Lung (tissue), 12 donors: Measurements from ENCODE around the gene PC. TPM values are rescaled to one million over a fixed set of nuclear protein-coding genes. Genes with fewer than 3 reads are reported as not detected.
A peak's percentile ranks its signal among the peaks of the same experiment; 100 is the strongest.

Source experiments
- ATAC-seq: fragments of 200-7000 bp; cut with Tn5 transposase; one replicate; pipeline ENCODE4 v1.9.1; 2020; ENCODE audit warnings: moderate number of reproducible peaks; ENCODE audit not compliant: insufficient read depth, low FRiP score
- DNase-seq, 3 donors: peaks; one replicate each; pipeline ENCODE4 v3.0.0-alpha.2; 2013 to 2017
- H3K27ac ChIP-seq, 2 donors: one replicate each; pipeline ENCODE4 v1.5.1; 2013; ENCODE audit warnings: mild to moderate bottlenecking in 2 of 2, moderate library complexity in 2 of 2, control low read depth in 1 of 2, inconsistent platforms in 1 of 2, low read depth in 1 of 2, low read length in 1 of 2
- H3K27me3 ChIP-seq, 3 donors: one replicate each; pipeline ENCODE4 v1.5.1; 2013; ENCODE audit warnings: low read length in 2 of 3; ENCODE audit not compliant: control insufficient read depth in 3 of 3, insufficient read depth in 3 of 3
- H3K36me3 ChIP-seq, 4 donors: one replicate each; pipeline ENCODE4 v1.5.1; 2013; ENCODE audit warnings: low read length in 4 of 4, mild to moderate bottlenecking in 1 of 4, moderate library complexity in 1 of 4; ENCODE audit not compliant: control insufficient read depth in 4 of 4, insufficient read depth in 4 of 4
- H3K4me1 ChIP-seq, 5 donors: one replicate each; pipeline ENCODE4 v1.5.1; 2013; ENCODE audit warnings: low read length in 5 of 5, mild to moderate bottlenecking in 2 of 5, moderate library complexity in 1 of 5; ENCODE audit not compliant: control insufficient read depth in 5 of 5, insufficient read depth in 5 of 5
- H3K4me3 ChIP-seq: one replicate; pipeline ENCODE4 v1.5.1; 2013; ENCODE audit warnings: mild to moderate bottlenecking, control low read depth, moderate library complexity
- H3K9ac ChIP-seq, 2 donors: one replicate each; pipeline ENCODE4 v1.5.1; 2013; ENCODE audit warnings: low read length in 2 of 2, control low read depth in 1 of 2; ENCODE audit not compliant: insufficient read depth in 1 of 2
- H3K9me3 ChIP-seq, 4 donors: one replicate each; pipeline ENCODE4 v1.5.1; 2013; ENCODE audit warnings: low read length in 3 of 4, mild to moderate bottlenecking in 1 of 4, moderate library complexity in 1 of 4; ENCODE audit not compliant: control insufficient read depth in 4 of 4, insufficient read depth in 3 of 4
- CTCF ChIP-seq: IDR thresholded peaks from 2 replicates; pipeline ENCODE4 v1.5.1; 2012; ENCODE audit warnings: mild to moderate bottlenecking; ENCODE audit errors: control extremely low read depth, extremely low read depth
- WGBS, 2 donors: extraction: QIAGEN DNeasy Blood & Tissue Kit; methylation state at CpG; one replicate each; pipeline ENCODE4 v1.1.7; 2013; 5-methylcytosine and 5-hydroxymethylcytosine counted together
- polyA plus RNA-seq, 2 donors: library from polyadenylated mRNA; stranded (reverse); fragments of 200-250 nt; gene quantifications; one replicate each; pipeline ENCODE4 v1.2.1, GENCODE V29; 2013
- total RNA-seq, 2 donors: library from RNA; depleted of rRNA in 1 of 2; stranded (reverse); fragments of >200 nt in 1 of 2; gene quantifications; one replicate each; pipeline ENCODE4 v1.2.1, GENCODE V29; 2014 to 2021
- donor health status: control.
- donor health status: control.
- donor health status: Bipolar disorder and iron deficiency.
- donor health status: healthy.
- donor health status: DM: yes; HTN: yes; CAD: no.

The PC gene
- total and polyA plus RNA-seq, 4 donors = 5.5 to 32.5 (median 12.0) TPM

DNA sequence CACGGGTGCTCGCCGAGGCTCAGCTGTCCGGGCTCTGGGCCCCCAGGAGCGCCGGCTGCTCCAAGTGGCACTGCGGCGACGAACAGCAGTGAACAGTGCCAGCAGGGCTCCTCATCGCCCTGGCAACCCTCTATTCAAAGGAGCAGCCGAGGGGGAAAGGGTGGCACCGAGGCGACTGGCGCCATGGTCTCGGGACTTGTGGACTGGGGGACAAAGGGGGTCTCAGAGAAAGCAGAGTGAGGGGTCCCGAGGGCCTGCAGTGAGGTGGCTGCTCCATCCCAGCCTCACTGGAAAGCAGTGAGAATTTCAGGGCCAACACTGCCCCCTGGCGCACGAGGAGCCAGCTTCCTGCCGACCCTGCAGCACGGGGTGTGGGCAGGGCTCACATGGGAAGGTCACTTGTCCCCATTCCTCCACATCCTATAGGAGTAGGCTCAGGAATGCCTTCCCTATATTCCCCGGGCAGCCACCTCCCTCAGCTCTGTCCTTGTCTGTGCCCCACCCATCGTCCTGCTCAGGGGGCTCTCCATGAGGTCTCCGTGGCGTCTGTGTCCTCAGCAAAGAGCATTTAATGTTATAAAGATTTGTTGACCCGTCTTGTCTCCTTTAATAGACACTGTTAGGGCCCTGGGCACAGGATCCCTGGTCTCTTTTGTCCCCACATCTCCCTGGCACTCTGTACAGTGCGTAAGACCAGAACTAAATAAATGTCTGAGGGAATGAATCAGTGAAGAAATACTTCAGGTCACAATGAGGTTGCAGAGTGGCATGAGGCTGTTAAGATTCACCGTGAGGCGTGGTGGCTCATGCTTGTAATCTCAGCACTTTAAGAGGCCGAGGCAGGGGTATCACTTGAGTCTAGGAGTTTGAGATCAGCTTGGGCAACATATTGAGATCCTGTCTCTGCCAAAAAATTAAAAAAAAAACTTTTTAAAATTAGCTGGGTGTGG lies 74.9 kb downstream of the PC start:
- Histone ChIP-seq H3K27ac (no peak overlapping the region), H3K4me1 (peaks cover 0 to 43% (median 7%) of the 10 kb centered on the region in 5 donors), H3K27me3 (no peaks in the 10 kb centered on the region), H3K36me3 (no peaks in the 10 kb centered on the region), H3K9ac (no peak overlapping the region), H3K4me3 (no peak overlapping the region), H3K9me3 (no peaks in the 10 kb centered on the region)
- TF ChIP-seq CTCF = peak; percentile 49
- peak; percentile 55 to 73 (median 64) for DNase-seq
- 42 to 47% methylated on average over 29 of the region's 29 CpGs for WGBS, 2 donors
- ATAC-seq = peak; percentile 45

DNA sequence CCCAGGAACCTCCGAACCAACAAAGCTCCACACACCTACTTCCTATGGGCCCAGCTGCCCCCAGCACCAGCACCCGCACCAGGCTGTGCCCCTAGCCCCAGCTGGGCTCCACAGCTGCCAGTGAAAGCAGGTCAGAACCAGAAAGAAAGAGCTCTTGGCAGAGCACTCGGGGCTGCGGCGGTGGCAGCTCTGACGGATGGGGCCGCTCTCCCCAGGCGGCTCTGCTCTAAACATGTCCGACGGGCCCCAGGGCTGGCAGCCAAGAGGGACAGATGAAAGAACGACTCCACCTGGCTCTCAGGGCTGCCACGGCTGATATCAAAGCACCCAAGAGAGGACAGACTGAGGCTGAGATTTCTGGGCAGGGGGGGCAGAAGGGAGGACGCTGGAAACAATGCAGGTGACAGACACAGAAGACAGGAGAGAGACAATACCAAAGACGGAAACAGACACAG lies 75.6 kb downstream of the PC start:
- H3K4me3 ChIP-seq = no peak overlapping the region
- DNase-seq = peak in 2 of 3 donors; percentile 39 to 64
- no peaks in the 10 kb centered on the region for H3K27me3 ChIP-seq
- H3K9ac ChIP-seq = no peak overlapping the region
- no peak overlapping the region for H3K27ac ChIP-seq
- peaks cover 0 to 46% (median 7%) of the 10 kb centered on the region in 5 donors for H3K4me1 ChIP-seq
- no peak for ATAC-seq
- WGBS, 2 donors = 59 to 63% methylated on average over 14 of the region's 14 CpGs
- no peak for TF ChIP-seq CTCF
- no peaks in the 10 kb centered on the region for H3K9me3 ChIP-seq
- no peaks in the 10 kb centered on the region for H3K36me3 ChIP-seq

GRCh38 chr11:66881927-66882452 lies 76.2 kb downstream of the PC start:
- no peak for TF ChIP-seq CTCF
- Histone ChIP-seq H3K9ac (no peak overlapping the region), H3K27me3 (no peaks in the 10 kb centered on the region), H3K4me1 (peaks cover 0 to 40% (median 7%) of the 10 kb centered on the region in 5 donors), H3K36me3 (no peaks in the 10 kb centered on the region), H3K27ac (no peak overlapping the region), H3K9me3 (no peaks in the 10 kb centered on the region), H3K4me3 (no peak overlapping the region)
- ATAC-seq (no peak), DNase-seq (no peak)
- 79 to 93% methylated on average over 9 of the region's 9 CpGs for WGBS, 2 donors
